ENCODE measurements around the gene KRT38.
"Not testable (repeated sequence)": the region's sequence is repeated elsewhere in the genome, so short reads cannot be mapped to it uniquely, and the experiment has no call there.

KRT38 gene

DNA sequence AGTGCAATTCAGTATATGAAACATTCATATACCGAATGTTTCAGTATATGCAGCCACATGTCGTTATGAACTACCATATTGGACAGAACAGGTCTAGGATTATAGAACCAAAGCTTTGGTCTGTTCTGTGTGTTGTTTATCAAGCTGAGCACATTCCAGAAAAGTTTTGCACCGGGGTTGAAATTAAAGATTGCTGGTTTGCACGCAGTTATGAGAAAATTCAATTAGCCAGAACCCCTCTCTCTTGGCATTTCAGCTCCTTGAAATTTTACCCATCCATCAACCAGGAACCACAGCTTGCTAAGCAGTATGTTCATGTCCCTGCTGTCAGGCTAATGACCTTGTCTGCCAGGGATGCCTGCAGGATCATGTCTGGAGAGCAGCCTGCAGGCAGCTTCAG lies 16.9 kb upstream of the KRT38 start:
- no peak for DNase-seq

DNA sequence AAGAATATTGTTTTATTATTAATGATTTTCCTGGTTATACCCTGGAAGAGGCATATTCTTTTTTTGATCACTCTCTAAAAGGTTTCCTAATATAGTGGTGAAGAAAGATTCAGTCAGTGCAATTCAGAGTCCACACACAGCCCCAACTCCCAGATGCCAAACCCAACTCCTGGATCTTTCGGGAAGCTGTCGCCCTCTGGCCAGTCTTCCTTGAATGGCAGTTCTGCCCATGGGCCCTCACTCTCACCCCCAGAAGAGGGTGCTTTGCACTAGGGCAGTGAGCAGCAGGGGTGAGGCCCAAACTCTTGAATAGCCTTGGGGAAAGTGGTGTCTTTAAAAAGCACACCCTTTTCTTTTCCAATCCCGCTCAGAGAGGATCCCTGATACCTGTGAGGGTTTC lies 15.4 kb upstream of the KRT38 start:
- no peak for DNase-seq

DNA sequence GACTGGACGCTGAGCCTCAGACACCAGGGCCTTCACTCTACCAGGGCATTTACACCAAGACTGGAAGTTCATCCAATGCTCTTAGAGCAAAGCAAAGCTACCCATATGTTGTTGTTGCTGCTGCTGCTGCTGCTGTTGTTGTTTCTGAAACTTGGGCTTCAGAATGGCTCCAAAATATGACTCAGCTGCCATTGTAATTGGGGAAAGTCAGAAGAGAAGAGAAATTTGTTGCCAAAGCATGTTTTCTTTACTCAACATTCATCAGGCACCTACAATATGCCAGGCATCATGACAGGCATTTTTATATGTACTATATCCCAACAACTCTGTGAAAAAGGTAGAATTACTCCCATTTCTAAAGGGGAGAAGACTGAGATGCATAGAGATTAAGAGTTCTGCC lies 14.5 kb upstream of the KRT38 start:
- no peak for DNase-seq

DNA sequence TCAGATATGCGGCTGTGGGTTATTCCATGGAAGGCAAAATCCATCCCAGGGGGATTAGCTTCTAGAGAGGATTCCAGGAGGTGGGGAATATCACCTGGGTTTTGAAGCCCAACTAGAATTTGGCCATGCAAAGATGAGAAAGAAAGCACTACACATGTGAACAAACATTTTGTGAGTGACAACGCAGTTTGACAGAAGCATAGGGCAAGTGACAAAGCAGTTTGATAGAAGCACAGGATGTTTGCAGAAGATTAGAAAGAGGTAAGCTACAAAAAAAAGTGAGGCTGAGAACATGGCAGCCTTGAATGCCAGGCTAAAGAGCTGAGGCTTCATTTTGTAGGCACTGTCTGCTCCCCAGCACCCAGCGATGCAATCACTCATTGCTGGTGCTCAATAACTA lies 12.3 kb upstream of the KRT38 start:
- DNase-seq = no peak

DNA sequence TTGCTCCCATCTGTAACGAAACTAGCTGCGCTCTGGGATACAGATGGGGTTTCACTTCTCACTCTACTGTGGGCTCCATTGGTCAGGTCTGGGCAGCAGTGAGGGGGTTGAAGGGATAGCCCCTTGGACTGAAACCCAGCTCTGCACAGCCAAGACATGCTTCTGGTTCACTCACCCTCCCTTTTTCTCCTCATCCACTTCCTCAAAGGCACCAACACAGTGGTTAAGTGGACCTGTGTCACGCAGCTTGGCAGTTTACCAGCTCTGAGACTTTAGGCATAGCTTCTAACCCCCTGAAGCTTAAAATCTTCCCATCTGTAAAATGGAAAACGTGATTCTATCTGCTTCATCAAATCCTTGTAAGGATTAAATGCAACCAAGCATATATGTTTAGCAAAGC lies 11.5 kb upstream of the KRT38 start:
- DNase-seq = no peak

DNA sequence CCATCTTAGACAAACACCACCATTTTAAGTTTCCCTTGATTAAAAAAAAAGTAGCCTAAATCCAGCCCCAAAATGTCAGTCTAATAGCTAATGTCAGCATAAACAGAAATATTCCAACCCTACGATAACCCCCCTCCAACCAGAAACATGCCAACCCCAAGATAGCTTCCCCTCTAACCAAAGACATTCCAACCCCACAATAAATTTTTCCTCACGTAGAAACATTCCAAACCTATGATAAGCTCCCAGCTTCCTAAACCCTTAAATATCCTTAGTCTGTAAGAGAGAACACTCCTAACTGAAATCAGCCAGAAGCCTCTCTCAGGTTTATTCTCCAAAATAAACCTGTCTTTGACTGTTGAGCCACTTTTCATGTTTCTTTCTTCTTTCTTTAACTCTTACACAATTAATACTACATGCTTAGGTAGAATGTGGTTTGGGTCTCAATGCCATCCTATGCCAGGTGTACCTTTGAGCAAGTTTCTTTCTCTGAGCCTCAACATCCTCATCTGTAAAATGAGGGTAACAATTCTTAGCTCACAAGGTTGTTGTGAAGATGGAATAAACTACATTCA lies 10.5 kb upstream of the KRT38 start:
- DNase-seq = no peak

DNA sequence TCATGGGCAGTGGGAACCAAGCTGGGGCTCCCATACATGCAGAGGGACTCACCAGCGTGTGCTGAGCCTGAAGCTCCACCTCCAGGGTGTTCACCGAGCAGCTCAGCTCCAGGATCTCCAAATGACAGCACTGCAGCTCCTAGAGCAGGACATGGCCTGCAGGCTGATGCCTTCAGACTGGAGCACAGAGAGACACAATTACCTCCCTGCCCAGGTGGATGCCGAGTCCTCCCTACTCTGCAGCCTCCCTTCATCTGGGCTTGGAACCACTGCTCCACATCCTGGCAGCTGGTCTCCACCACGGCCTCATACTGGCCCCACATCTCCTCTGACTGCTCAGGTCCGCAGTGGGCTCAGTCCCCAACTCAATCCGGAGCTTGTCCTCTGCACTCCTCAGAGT lies 8.2 kb upstream of the KRT38 start:
- DNase-seq = no peak

DNA sequence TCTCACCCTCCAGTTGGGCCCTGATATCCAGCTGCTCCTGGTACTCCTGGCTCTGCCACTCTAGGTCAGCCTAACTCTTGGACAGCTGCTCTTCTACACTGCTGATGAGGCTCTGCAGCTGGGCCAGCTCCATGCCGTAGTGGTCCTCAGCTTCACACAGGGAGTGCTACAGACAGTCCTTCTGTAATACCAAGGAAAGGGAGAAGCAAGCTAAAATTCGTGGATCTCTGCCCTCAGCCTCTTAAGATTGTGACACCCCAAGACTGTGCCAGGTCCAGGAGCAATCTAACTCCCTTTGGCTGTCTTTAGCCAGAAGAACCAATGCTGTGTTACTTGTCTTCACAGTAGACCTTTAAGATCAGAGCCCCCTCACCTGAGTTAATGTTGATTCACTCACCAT lies 7.7 kb upstream of the KRT38 start:
- DNase-seq = no peak

DNA sequence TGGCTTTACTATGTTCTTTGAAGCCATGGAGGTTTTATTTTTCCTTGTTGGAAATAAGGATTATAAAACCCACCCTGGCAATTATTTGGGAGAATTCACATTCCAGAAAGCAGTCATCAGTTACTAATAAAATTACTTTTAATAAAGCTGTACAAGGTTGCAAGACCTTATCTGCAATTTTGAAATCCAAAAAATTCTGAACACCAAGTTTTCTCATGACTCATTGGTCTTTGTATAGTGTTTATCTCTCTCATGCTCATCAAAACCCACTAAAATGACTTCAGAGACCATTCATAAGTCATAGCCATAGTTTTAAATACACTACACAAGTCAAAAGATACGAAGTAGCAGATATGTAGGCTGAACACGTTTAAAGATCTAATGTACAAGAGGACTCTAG lies 6.0 kb upstream of the KRT38 start:
- DNase-seq = no peak

DNA sequence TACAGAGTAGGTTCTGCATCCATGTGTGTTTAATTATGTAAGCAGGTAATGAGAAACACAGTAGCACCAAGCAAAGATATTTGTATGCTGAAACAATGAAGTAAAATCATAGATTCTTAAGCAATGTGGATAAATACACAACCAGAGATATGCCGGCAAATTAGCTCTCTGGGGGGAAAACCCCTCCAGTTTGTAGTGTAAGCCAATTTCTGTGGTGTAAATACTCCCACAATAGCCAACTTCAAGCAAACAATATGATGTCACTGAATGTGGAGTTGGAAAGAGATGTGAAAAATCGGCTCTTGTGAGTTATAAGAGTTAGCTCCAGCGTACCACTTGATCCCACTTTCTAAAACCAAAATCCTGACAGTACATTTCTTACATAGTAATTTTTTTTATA lies 3.9 kb upstream of the KRT38 start:
- DNase-seq = no peak

DNA sequence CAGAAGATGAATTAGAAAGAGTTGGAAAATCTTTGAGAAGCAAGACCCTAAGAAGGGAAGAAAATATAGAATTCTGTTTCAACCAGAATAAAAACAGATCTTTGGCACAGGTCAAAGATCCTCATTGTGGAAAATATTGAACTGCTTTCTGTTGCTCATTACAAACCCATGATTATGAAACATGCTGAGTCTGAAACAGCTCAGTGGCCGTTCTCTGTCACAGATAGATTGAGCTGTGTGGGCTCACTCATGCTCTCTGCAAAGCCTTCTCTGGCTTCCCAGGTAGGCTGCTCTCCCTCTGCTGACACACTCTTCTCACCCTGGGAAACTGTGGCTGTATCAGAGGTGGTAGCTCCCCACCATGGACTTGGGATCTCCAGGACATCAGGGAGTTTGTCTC lies 3.4 kb upstream of the KRT38 start:
- DNase-seq = no peak

DNA sequence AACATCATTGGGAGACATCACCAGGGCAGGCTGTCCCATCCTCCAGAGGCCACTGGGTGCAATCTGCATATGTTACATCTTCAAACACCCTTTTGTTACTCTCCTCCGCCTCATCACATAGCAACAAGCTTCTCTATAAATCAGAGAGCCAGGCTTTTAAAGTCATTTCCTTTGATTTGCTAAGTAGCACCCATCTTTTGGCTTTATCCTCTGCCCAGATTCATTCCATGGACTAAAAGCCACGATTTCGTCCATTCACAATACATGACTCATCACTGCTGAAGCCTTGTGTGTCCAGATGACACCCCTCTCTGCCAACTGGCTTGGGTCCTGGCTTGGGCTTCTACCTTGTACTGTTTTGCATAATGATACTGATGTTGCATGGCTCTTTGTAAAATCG lies 2.0 kb upstream of the KRT38 start:
- no peak for DNase-seq

DNA sequence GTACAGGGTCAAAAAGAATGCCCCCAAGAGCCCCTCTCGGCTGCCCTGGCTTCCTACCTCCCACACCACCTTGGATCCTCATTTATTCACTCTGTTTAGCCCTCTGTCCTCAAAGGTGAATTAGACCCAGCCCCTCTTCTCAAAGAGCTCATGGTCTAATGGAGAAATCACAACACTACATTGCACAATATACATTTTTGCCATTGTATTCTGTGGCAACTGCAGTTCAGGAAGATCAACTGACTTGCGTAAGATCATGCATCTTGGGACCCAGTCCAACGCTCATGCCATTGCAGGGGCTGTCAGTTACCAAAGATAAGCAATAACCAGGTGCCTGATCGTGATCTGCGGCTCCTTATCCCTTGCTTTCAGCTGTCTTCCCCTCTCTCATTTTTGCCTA lies 1.4 kb downstream of the KRT38 start:
- no peak for DNase-seq

DNA sequence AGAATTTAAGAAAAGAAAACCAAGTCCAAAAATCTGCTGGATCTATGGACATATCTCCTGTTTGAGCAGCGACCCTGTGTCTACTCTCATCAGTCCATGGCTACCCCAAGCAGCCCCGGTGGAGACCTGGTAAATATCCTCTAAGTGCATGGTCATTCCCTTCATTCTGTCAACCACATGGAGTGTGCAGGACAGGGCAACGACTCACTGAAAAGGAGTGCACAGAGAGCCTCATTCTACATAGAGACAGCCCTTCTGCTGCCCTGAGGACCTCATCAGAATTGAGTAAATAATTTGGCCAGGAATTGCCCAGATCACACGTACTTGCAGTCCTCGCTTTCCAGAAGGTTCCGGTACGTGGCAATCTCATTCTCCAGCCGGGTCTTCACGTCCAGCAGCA lies 3.0 kb downstream of the KRT38 start:
- DNase-seq = no peak

DNA sequence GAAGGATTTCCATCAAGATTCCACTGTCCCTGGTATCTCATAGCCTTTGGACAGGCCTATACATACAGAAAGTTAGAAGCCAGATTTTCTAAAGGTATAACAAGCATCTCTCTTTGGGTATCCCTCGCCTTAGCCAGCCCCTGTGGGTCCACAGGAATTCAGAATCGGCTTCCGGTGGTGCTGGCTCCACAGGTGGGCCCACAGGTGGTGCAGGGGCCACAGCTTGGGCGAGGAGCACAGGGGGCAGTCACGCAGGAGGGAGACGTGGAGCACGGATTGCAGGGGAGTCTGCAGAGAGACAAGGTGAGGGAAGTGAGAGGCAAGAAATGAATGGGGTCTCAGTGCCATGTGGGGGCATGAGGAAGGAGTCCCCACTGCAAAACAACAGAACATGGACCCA lies 3.5 kb downstream of the KRT38 start:
- no peak for DNase-seq

DNA sequence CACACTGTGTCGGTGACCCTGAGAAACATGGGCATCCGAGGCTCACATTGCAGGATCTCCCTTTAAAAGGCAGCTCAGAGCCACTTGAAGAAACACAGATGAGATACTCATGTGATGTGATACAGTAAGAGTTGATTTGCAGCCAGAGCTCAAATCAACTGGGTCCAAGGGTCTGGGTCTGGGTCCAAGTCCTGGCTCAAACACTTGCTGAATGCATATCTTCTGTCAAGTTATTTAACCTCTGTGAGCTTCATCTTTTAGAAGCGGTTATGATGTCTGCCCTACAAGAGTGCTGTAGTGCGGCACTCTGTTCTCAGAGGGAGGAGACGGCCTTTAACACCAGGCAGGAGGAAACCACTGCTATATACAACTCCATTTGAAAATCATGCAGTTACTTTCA lies 6.4 kb downstream of the KRT38 start:
- DNase-seq = no peak

DNA sequence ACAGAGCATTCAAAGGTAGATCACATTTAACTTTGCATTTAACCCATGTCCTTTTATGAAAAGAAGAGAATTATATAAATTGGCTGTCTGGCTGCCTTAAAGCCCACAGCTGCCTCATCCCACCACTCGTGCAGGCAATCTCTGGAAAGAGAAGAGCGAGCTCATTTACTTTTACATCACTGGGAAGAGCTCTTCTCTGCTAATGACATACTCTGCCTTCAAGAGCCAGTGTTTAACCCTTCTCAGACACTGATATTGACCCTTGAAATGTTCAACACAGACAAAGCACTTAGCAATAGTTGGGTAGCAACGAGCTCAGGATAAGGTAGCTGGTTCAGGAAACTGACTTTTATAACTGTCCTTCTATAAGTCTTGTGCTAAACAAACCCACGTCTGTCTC lies 6.8 kb downstream of the KRT38 start:
- no peak for DNase-seq

DNA sequence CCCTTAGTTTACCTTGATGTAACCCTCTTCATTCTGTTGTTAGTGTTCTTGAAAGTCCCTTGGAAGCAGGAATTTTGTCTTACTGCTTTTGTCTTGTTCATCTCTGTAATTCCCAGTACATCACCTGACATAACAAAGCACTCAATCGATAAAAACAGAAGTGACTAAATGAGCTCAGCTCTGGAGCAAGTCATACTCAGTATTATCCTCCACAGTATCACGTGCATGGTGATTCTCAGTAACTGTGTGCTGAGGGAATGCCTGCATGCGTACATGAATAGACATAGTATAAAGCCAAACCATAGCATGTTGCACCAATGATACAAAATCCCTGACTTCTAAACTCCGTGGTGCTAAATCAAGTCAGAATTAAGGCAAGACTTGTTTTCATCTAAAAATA lies 7.2 kb downstream of the KRT38 start:
- DNase-seq = no peak

DNA sequence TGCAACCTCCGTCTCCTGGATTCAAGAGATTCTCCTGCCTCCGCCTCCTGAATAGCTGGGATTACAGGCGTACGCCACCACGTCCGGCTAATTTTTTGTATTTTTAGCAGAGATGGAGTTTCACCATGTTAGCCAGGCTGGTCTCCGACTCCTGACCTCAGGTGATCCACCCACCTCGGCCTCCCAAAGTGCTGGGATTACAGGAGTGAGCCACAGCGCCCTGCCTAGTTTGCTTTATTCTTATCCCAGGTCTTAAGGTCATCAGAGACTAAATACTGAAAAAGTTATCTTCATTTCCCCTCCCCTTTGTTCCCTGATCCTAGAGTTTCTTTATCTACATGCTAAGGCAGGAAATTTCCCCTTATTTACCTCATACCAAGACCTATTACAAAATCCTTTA lies 10.4 kb downstream of the KRT38 start:
- not testable (repeated sequence) for DNase-seq

DNA sequence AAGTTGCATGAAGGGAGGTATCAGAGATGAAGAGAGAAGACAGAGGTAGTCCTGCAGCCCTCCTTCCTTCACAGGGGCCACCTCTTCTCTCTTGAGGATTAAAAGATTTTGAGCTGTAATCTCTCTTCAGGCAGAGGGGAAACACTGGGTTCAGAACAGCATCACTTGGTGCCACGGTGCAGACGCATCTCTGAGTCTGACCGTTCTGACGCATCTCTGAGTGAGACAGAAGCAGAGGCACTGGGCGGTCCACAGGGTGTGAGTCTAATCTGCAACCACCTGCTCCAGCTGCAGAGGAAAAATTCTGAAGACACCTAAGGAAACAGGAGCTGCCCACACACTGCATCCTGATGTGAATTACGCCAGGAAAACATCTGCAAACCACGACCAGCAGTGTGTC lies 11.1 kb downstream of the KRT38 start:
- DNase-seq = no peak

DNA sequence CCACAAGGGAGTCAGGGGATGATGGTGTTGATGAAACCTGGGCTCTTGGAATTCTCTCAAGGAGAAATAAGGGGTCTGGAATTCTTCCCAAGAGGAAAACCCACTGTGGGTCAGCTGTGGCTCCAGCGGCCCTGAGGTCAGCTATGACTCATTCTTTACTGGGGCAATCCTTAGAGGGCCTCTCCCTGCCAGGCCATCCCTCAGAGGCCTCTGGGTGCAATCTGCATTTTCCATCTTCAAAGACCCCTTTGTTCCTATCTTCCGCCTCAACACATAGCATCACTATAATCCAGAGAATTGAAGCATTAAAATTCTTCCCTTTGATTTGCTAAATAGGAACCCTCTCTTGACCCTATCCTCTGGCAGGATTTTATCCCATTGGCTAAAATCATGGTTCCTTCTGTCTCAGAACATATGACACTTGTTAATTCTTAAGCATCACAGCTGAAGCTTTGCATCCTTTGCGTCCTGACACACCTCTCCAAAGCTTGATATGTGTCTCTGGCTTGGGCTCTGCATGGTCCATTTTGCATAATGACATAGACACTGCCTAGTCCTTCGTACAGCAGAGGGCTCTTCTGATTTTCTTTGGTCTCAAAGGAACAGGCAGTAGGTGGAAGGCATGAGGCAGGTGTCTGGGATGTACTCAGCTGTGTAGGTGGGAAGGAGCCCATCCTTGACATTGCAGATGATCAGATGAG lies 12.0 kb downstream of the KRT38 start:
- no peak for DNase-seq

DNA sequence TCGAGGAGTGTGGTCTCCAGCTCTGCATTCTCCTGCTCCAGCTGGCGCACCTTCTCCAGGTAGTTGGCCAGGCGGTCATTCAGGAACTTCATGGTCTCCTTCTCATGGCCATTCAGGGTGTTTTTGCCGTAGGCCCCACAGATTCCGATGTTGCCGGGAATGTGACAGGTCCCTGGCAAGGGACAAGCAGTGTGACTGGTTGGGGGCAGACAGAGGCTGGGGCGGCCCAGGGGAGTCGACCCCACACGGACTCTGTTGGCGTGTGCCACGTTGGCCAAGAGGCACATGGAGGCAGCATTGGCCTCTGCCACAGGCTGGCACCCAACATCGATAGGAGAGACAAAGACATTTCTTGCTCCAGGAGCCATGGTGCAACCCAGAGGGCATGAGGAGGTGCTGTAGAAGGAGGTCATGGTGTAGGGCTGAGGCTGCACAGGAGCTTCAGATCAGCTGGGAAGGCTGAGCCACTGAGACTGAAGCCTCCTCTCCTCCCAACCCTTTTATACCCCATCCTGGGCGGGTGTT lies 16.6 kb downstream of the KRT38 start, which contains the start of gene KRT37:
Gene KRT37, minus strand, starts transcription at position 475 of the 525 bp plus-strand sequence. Its CDS starts 62 bp downstream, at position 413.
- no peak for DNase-seq

DNA sequence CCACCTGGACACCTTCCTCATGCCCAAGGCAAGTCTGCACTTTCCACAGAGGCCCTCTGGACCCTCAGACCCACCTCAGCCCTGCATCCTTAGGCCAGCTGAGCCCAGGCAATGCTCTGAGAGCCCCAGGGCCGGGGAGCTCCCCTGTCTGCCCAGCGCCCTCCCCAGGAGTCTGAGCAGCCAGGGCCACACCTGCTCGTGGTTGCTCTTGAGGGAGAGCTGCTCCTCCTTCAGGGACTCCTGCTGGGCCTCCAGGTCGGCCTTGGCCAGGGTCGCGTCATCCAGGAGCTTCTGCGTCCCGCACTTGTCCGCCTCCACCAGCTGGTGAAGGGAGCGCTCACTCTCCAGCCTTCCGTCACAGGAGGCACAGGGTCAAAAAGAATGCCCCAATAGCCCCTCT lies 18.2 kb downstream of the KRT38 start:
- DNase-seq = not testable (repeated sequence)

DNA sequence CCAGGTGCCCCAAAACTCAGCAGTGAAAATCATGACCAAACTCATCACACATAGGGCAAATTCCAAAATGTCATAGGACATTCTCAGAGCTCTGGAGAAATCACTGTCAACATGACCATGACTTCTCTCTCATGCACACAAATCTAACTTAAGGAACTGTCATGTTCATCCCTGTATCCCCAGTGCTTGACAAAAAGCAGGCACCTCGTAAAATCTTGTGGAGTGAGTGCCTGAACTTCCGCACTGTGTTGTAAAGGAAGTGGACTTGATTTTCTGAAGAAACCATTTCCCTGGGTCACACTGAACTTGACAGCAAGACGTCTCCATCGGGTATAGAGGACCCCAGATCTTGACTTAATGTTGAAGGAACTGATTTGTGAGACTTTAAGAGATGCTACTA lies 19.2 kb downstream of the KRT38 start:
- no peak for DNase-seq

DNA sequence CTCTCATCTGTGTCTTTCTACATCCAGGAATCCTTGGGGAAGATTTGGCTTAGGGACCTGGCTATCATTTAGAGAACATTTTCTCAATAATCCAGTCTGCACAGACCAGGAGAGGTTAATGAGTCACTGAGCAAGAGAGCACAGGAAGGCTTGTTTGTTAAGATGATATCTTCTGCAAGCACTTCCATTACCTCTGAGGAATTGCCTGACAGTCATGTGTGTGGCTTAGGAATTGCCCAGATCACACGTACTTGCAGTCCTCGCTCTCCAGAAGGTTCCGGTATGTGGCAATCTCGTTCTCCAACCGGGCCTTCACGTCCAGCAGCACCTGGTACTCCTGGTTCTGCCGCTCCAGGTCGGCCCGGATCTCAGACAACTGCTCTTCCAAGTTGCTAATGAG lies 19.7 kb downstream of the KRT38 start:
- DNase-seq = no peak
